ENCODE data around the gene HDAC6. TPM values are rescaled to one million over a fixed set of nuclear protein-coding genes. Genes with fewer than 3 reads are reported as not detected.

Gene HDAC6
- total and polyA plus RNA-seq, 2 donors (not counting 3 experiments of a cell fraction or from before 2014, with no cell fraction given): 43.7 to 58.4 TPM

- POLR2A ChIA-PET: no interaction called here
- DNase-seq (ENCODE audit: low read depth, low spot score) (no peak), FAIRE-seq (no peak)
- no peak overlapping the region for H2AFZ ChIP-seq (ENCODE audit: low read depth, low read length)
- H4K20me1 ChIP-seq (replicated peaks; ENCODE audit: control insufficient read depth, extremely low read depth, insufficient read depth, low read length): no peaks in the 10 kb centered on the region
- H3K27me3 ChIP-seq (ENCODE audit: control insufficient read depth in 2 of 2, insufficient read depth in 2 of 2, low read length in 2 of 2): peaks cover 39 to 47% of the 10 kb centered on the region in 2 experiments
- no peak overlapping the region for H3K9ac ChIP-seq (replicated peaks; ENCODE audit: extremely low read depth, insufficient read depth, low read length)
- H3K4me2 ChIP-seq (ENCODE audit: insufficient read depth, low read length): no peak overlapping the region
- TF ChIP-seq EZH2 (IDR thresholded peaks at IDR 0.05; ENCODE audit: borderline replicate concordance, low read depth, low read length, severe bottlenecking): no peak
- TF ChIP-seq GATA2 (IDR thresholded peaks at IDR 0.05; ENCODE audit: insufficient read depth, insufficient read length, low read depth, low read length): no peak
- no peak for TF ChIP-seq MAX (IDR thresholded peaks at IDR 0.05; ENCODE audit: insufficient read depth, insufficient read length)
- TF ChIP-seq FOS (IDR thresholded peaks at IDR 0.05; ENCODE audit: borderline replicate concordance, insufficient read depth, low read length): no peak
- no peak for TF ChIP-seq CTCF (IDR thresholded peaks at IDR 0.05; ENCODE audit: extremely low read depth in 1 of 2, insufficient read depth in 1 of 2, low read depth in 1 of 2, low read length in 2 of 2)
- no peak for TF ChIP-seq JUN (IDR thresholded peaks at IDR 0.05; ENCODE audit: borderline replicate concordance, insufficient read depth, insufficient read length, low read depth)
- no peak for TF ChIP-seq MYC (IDR thresholded peaks at IDR 0.05; ENCODE audit: low read depth, low read length)
- TF ChIP-seq POLR2A (IDR thresholded peaks at IDR 0.05; ENCODE audit: low read depth, low read length): no peak
- no peak for TF ChIP-seq POLR2AphosphoS5 (IDR thresholded peaks at IDR 0.05; ENCODE audit: insufficient read depth, low read depth, low read length)
- H3K9me1 ChIP-seq (replicated peaks; ENCODE audit: control insufficient read depth, extremely low read depth, insufficient read depth, low read length): no peaks in the 10 kb centered on the region
- H3K4me3 ChIP-seq (replicated peaks in 1 of 3; ENCODE audit: insufficient read depth in 1 of 3, low read depth in 1 of 3, low read length in 3 of 3): no peak overlapping the region
- H3K9me3 ChIP-seq (replicated peaks; ENCODE audit: control insufficient read depth, insufficient read depth, low read length): no peaks in the 10 kb centered on the region
- dilution Hi-C loops (cut with MboI; ENCODE audit: extremely low pct_ligation_motif_present, low sequenced_read_pairs) (no loop called here), intact Hi-C loops (cut with micrococcal nuclease) (no loop called here)
- no peaks in the 10 kb centered on the region for H3K4me1 ChIP-seq (ENCODE audit: control insufficient read depth, extremely low read depth, insufficient read depth, low read length)
- no TSS peak for BruUV-seq (replicated peaks)
- no peaks in the 10 kb centered on the region for H3K36me3 ChIP-seq (ENCODE audit: control insufficient read depth in 2 of 2, extremely low read depth in 1 of 2, insufficient read depth in 2 of 2, low read length in 2 of 2)
- H3K79me2 ChIP-seq (ENCODE audit: control insufficient read depth, insufficient read depth, low read length): no peaks in the 10 kb centered on the region
- CTCF ChIA-PET: no interaction called here
- H3K27ac ChIP-seq (ENCODE audit: insufficient read depth, low read depth, low read length): no peak overlapping the region
Measured at GRCh38 chrX:48834383-48834709, 32.5 kb downstream of the HDAC6 start.
